GM19043 (cell line): ENCODE measurements around the gene CABP5.

ENCODE experiments used
- ATAC-seq: cut with Tn5 transposase; IDR thresholded peaks from one replicate; pipeline ENCODE4 v1.9.1; 2021; ENCODE audit warnings: low read depth; ENCODE audit not compliant: unreplicated experiment

The CABP5 gene

GRCh38 chr19:48033604-48034003 is 10.3 kb downstream of the CABP5 start:
- no peak for ATAC-seq

- ATAC-seq = no peak
These were observed 13.8 kb downstream of the CABP5 start for GRCh38 chr19:48030073-48030472.

DNA sequence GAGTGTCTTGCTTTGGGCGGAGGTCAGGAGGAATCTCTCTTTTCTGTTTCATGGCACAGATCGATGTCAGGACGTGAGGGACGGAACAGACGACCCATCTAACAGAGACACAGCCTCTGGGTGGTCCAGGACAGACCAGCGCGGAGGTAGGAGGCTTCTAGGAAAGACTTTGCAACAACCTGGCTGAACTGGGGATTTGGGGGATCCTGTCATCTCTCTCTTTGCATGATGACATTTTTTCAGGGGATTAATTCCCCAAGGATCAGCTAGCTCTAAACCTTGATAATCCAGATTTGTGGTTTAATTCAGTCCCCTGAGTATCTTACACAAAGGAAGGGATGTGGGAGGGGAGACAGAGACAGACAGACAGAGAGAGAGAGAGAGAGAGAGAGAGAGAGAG is 14.4 kb downstream of the CABP5 start:
- ATAC-seq = no peak

GRCh38 chr19:48025480-48025879 is 18.4 kb downstream of the CABP5 start:
- no peak for ATAC-seq

- ATAC-seq = no peak
These were observed 20.4 kb downstream of the CABP5 start for GRCh38 chr19:48023518-48023917.

- no peak for ATAC-seq
These were observed 20.9 kb downstream of the CABP5 start for GRCh38 chr19:48023011-48023410.

- ATAC-seq = no peak
These were observed 23.2 kb downstream of the CABP5 start for GRCh38 chr19:48020686-48021085.

DNA sequence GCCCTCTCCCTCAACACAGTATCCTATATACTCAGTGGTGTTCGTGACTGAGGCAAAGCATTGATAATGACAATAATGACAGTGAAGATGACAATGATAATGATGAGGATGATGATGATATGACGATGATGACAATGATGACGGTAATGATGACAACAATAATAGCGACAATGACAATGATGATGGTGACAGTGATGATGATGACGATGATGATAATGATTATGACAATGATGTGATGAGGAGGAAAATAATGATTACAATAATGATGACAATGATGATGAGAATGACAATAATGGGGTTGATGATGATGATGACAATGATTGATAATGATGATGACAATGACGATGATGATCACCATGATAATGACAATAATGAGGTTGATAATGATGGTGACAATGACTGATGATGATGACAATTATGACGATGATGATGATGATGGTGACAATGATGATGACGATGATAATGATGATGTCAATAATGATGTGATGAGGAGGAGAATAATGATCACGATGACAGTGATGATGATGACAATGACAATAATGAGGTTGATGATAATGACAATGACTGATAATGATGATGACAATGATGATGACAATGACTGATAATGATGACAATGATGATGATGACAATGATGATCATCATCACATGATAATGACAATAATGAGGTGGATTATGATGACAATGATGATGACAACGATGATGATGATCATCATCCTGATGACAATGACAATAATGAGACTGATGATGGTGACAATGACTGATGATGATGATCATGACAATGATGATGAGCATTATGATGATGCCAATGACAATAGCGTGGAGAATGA is 32.7 kb downstream of the CABP5 start:
- no peak for ATAC-seq

DNA sequence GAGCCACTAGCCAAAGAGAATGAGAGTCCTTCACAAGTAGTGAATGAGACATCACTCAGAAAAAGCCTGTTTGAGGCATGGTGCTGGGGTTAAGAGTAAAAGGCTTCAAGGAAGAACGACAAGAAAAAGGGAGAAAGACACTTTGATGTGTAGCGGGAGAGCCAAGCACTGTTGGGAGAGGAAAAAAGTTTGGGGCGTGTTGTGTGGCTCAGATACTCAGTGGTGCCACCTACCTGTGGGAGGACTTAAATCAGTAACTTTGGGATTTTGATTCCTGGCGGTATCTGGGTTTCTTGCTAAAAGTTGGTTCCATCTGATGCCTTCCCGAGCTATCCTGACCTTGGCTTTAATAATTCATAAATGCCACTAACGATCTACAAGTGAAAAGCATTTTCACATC is 37.1 kb downstream of the CABP5 start:
- ATAC-seq = no peak

DNA sequence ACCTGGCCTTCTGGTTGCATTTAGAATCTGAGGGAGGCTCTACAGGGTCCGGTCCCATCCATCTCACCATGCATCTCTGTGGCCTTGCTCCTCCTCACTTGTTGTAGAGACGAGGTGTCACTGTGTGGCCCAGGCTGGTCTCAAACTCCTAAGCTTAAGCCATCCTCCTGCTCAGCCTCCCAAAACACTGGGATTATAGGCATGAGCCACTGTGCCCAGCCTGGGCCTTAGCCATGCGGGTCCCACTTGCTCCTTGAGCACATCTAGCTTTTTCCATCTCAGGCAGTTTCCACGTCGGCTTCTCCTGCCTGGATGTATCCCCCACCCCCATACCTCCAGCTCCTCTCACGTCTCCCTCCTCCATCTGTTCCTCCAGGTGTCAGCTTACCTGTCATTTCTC is 39.6 kb downstream of the CABP5 start:
- no peak for ATAC-seq

GRCh38 chr19:48000846-48001245 is 43.0 kb downstream of the CABP5 start:
- ATAC-seq = no peak

GRCh38 chr19:47998800-47999199 is 45.1 kb downstream of the CABP5 start:
- ATAC-seq = no peak

DNA sequence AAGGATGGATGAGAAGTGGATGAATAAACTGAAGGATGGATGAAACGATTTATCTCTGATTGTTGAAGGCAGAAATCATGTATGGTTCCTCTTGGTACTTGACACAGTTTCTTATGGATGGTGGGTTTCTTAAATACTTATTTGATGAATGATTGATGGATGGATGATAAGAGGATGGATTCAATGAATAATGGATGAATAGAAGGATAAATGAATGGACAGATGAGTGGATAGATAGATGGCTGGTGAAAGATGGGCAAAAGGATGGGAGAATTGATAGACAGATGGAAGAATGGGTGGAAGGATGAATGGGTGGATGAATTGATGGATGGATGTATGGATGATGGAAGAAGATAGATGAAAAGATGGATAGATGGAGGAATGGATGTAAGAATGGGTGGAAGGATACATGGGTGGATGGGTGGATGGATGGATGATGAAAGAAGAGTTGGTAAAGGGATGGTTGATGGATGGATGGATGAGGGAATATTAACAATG is 47.6 kb downstream of the CABP5 start:
- no peak for ATAC-seq

- no peak for ATAC-seq
These were observed 49.6 kb downstream of the CABP5 start, which contains the start of gene ELSPBP1 for GRCh38 chr19:47994209-47994802. ELSPBP1 (plus strand) TSS chr19:47994632; CDS start chr19:48008668, 14,036 bp downstream.

DNA sequence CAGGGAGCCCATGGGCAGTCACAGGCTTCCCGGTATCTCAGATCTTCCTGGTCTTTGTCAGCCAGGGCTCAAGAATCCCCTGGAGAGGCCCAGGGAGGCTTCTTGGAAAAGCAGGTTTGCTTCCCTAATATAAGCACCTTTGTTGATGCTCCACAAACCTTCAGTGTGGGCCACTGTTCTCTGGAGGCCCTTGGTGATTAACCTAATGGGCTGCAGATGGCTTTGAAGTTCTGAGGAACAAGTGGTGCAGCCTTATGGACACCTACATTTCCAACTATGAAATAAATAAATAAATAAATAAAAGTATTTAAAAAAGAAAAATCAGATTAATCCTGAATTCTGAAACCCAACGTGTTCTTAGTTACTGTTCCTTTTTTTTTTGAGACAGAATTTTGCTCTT is 51.8 kb downstream of the CABP5 start, which contains the start of gene BSPH1:
TSS of gene BSPH1 (minus strand) at position 101 of the 400 bp plus-strand sequence. CDS start at position 12, 89 bp downstream.
- no peak for ATAC-seq

- ATAC-seq = no peak
These were observed 52.6 kb downstream of the CABP5 start for GRCh38 chr19:47991191-47991808.
